Smooth muscle cell (in vitro differentiated cells): ENCODE measurements around the gene TNFAIP8L3. TPM values are rescaled to one million over a fixed set of nuclear protein-coding genes. Genes with fewer than 3 reads are reported as not detected.

Source experiments
- DNase-seq: peaks from one replicate; lab custom pipeline; 2025; ENCODE audit not compliant: unreplicated experiment; lab: John Stamatoyannopoulos, UW
- H2AFZ ChIP-seq: fragments of 200-600 bp; sonication (generic); 2 replicates; pipeline ENCODE4 v1.6.0; 2016; ENCODE audit warnings: antibody characterized with exemption, low read depth, mild to moderate bottlenecking
- H3F3A ChIP-seq: fragments of 200-600 bp; sonication (generic); 2 replicates; pipeline ENCODE4 v1.6.0; 2017; ENCODE audit warnings: antibody characterized with exemption, low read depth
- H3K27ac ChIP-seq: fragments of 200-600 bp; sonication (generic); 2 replicates; pipeline ENCODE4 v1.5.1; 2016; ENCODE audit warnings: low read depth, mild to moderate bottlenecking
- H3K27me3 ChIP-seq: fragments of 200-600 bp; sonication (generic); 2 replicates; pipeline ENCODE4 v1.6.1; 2016; ENCODE audit warnings: low read depth, mild to moderate bottlenecking
- H3K36me3 ChIP-seq: fragments of 200-600 bp; sonication (generic); 2 replicates; pipeline ENCODE4 v1.5.1; 2016; ENCODE audit warnings: low read depth
- H3K4me1 ChIP-seq: fragments of 200-600 bp; sonication (generic); 2 replicates; pipeline ENCODE4 v1.5.1; 2016; ENCODE audit warnings: low read depth
- H3K4me2 ChIP-seq: fragments of 200-600 bp; sonication (generic); 2 replicates; pipeline ENCODE4 v1.6.0; 2016; ENCODE audit warnings: mild to moderate bottlenecking
- H3K4me3 ChIP-seq: fragments of 200-600 bp; sonication (generic); 2 replicates; pipeline ENCODE4 v1.5.1; 2016; ENCODE audit warnings: mild to moderate bottlenecking
- H3K79me2 ChIP-seq: fragments of 200-600 bp; sonication (generic); 2 replicates; pipeline ENCODE4 v1.6.0; 2016; ENCODE audit warnings: low read depth, mild to moderate bottlenecking
- H3K9ac ChIP-seq: fragments of 200-600 bp; sonication (generic); 2 replicates; pipeline ENCODE4 v1.6.0; 2016; ENCODE audit warnings: low read depth
- H3K9me3 ChIP-seq: fragments of 200-600 bp; sonication (generic); replicated peaks from 2 replicates; pipeline ENCODE4 v1.5.1; 2016; ENCODE audit warnings: low read depth
- H4K20me1 ChIP-seq: fragments of 200-600 bp; sonication (generic); 2 replicates; pipeline ENCODE4 v1.6.0; 2016; ENCODE audit warnings: low read depth
- WGBS: methylation state at CpG from one replicate; pipeline ENCODE4 v1.1.7; 2016; ENCODE audit warnings: low lambda C conversion rate; 5-methylcytosine and 5-hydroxymethylcytosine counted together
- polyA plus RNA-seq: library from polyadenylated mRNA; unstranded; fragments of >200 nt; fragmentation: Nextera tagmentation; extraction: Ambion mirVana; gene quantifications from 2 replicates; pipeline ENCODE4 v1.2.1, GENCODE V29; 2016
- total RNA-seq: library from RNA; depleted of rRNA; stranded (reverse); fragments of >200 nt; gene quantifications from 2 replicates; pipeline ENCODE4 v1.2.3, GENCODE V29; 2014
- TF ChIP-seq, protein P1 (sequence below): fragments of 200-600 bp; sonication (generic); IDR thresholded peaks from 2 replicates; pipeline ENCODE4 v1.5.1; 2017; ENCODE audit warnings: borderline replicate concordance, mild to moderate bottlenecking, antibody characterized with exemption; ENCODE audit not compliant: insufficient read depth, poor library complexity, severe bottlenecking

TNFAIP8L3 gene
- total and polyA plus RNA-seq, 2 experiments from 2014 or later: not detected

DNA sequence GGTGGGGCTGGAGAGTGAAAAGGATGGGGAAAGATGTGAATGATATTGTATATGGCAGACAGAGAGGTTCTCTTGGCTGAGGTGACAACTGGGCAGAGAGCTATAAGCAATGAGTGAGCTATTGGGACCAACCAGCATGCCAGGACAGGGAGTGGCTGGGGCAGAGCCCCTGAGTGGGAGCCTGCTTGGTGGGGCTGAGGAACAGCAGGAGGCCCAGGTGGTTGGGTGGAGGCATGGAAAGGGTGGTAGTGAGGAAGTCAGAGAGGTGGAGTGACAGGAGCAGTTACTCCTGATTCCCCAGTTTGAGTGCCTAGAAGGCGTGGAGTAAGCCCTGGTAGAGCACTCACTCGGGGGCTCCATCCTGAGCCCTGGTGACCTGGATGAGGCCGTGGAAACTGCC lies 15.5 kb upstream of the TNFAIP8L3 start:
- H4K20me1 ChIP-seq: no peaks in the 10 kb centered on the region
- no peak overlapping the region for H2AFZ ChIP-seq
- H3K27ac ChIP-seq: no peak overlapping the region
- H3K4me2 ChIP-seq: no peak overlapping the region
- H3K36me3 ChIP-seq: no peaks in the 10 kb centered on the region
- H3K79me2 ChIP-seq: no peaks in the 10 kb centered on the region
- H3K9me3 ChIP-seq: no peaks in the 10 kb centered on the region
- no peaks in the 10 kb centered on the region for H3K27me3 ChIP-seq
- TF ChIP-seq, protein P1, sequence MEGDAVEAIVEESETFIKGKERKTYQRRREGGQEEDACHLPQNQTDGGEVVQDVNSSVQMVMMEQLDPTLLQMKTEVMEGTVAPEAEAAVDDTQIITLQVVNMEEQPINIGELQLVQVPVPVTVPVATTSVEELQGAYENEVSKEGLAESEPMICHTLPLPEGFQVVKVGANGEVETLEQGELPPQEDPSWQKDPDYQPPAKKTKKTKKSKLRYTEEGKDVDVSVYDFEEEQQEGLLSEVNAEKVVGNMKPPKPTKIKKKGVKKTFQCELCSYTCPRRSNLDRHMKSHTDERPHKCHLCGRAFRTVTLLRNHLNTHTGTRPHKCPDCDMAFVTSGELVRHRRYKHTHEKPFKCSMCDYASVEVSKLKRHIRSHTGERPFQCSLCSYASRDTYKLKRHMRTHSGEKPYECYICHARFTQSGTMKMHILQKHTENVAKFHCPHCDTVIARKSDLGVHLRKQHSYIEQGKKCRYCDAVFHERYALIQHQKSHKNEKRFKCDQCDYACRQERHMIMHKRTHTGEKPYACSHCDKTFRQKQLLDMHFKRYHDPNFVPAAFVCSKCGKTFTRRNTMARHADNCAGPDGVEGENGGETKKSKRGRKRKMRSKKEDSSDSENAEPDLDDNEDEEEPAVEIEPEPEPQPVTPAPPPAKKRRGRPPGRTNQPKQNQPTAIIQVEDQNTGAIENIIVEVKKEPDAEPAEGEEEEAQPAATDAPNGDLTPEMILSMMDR: no peak
- DNase-seq: no peak
- 89% methylated on average over 3 of the region's 3 CpGs for WGBS
- H3F3A ChIP-seq: no peaks in the 10 kb centered on the region
- no peak overlapping the region for H3K4me3 ChIP-seq
- H3K9ac ChIP-seq: no peak overlapping the region
- no peaks in the 10 kb centered on the region for H3K4me1 ChIP-seq

DNA sequence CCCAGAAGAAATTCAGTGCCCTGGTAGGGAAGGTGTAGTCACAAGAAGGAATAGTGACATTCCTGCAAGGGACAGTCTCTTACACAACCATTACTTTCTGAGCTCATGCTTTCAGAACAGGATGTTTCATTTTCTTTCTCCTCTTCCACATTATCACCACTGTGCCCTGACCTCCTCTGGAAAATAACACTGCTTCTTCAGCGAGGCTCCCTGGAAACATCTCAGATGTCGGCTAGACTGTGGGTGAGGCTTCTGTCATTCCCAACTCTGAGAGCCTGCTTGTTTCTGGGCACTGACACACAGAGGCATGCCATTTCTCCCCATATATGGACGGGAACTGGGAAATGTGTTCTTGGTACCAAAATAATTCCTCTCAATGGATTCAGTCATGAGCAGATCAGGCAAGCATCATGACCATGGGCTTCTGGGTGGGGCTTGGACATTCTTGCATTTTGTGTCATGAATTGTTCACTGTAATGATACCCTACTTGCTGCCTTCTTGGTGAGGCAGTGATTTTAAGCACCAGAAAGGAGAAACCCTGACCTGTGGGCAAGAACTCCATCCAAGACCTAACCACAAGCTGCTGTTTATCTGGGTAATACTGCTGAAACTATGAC lies 14.3 kb upstream of the TNFAIP8L3 start:
- no peak for DNase-seq
- Histone ChIP-seq H3K9ac (no peak overlapping the region), H2AFZ (no peak overlapping the region), H4K20me1 (no peaks in the 10 kb centered on the region), H3K4me3 (no peak overlapping the region), H3K4me2 (peak overlapping the region; percentile 17), H3K27ac (peak overlapping the region; percentile 55), H3K36me3 (no peaks in the 10 kb centered on the region), H3F3A (no peaks in the 10 kb centered on the region), H3K79me2 (no peaks in the 10 kb centered on the region), H3K9me3 (no peaks in the 10 kb centered on the region), H3K27me3 (no peaks in the 10 kb centered on the region), H3K4me1 (no peaks in the 10 kb centered on the region)
- TF ChIP-seq, protein P1: no peak
- WGBS: 44% methylated on average over 3 of the region's 3 CpGs

DNA sequence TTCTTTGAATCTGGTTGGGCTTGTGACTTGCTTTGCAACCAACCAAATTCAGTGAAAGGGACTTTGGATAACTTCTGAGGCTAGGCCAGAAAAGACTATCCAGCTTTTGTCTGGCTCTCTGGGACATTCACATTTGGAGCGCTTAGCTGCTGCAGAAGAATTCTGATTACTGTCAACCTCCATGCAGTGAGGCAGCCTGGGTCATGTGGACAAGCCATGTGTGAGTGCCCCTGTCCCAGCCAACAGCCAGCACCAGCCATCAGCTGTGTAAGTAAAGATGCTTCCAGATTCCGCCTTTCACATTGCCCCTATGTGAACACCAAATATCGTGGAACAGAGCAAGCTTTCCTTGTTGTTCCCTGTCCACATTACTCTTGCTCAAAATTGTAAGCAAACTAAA lies 12.9 kb upstream of the TNFAIP8L3 start:
- TF ChIP-seq, protein P1: no peak
- Histone ChIP-seq H3K79me2 (no peaks in the 10 kb centered on the region), H3K9ac (no peak overlapping the region), H3F3A (no peaks in the 10 kb centered on the region), H4K20me1 (no peaks in the 10 kb centered on the region), H3K4me3 (no peak overlapping the region), H3K27ac (no peak overlapping the region), H3K36me3 (no peaks in the 10 kb centered on the region), H3K27me3 (no peaks in the 10 kb centered on the region), H3K4me2 (no peak overlapping the region), H3K9me3 (no peaks in the 10 kb centered on the region), H2AFZ (no peak overlapping the region), H3K4me1 (no peaks in the 10 kb centered on the region)
- 92% methylated on average over 3 of the region's 3 CpGs for WGBS
- DNase-seq: no peak

DNA sequence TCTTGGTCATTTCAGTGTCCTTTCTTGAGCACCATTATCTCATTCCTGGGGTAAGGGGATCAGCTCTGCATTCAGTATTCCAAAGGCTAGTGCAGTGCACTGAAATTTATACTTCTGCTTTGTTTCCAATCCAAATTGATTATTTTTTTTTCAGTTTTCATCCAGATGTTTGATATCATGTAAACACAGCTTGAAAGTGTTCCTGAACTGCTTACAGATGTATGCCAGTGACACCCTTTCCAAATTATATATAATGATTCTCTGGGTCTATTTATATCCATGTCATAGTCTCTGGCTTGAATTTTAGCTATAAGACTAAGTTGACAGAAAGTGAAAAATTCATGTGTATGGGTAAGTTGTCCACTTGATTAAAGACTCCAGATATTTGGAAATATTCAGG lies 11.8 kb upstream of the TNFAIP8L3 start:
- Histone ChIP-seq H3K4me2 (no peak overlapping the region), H3K79me2 (no peaks in the 10 kb centered on the region), H2AFZ (no peak overlapping the region), H3F3A (no peaks in the 10 kb centered on the region), H3K9me3 (no peaks in the 10 kb centered on the region), H4K20me1 (no peaks in the 10 kb centered on the region), H3K36me3 (no peaks in the 10 kb centered on the region), H3K4me3 (no peak overlapping the region), H3K27me3 (no peaks in the 10 kb centered on the region), H3K4me1 (no peaks in the 10 kb centered on the region), H3K27ac (no peak overlapping the region), H3K9ac (no peak overlapping the region)
- TF ChIP-seq, protein P1: no peak
- DNase-seq: no peak
